GM19467 (cell line): ENCODE data around the gene OLFM3.

Experiments used
- ATAC-seq: cut with Tn5 transposase; IDR thresholded peaks from one replicate; pipeline ENCODE4 v1.9.1; 2021; ENCODE audit warnings: mild to moderate bottlenecking, moderate library complexity; ENCODE audit not compliant: unreplicated experiment

OLFM3 gene

GRCh38 chr1:101953623-101954022 lies 43.1 kb downstream of the OLFM3 start:
- ATAC-seq, result no peak

GRCh38 chr1:101945884-101946283 lies 50.8 kb downstream of the OLFM3 start:
- no peak for ATAC-seq

GRCh38 chr1:101943237-101943636 lies 53.5 kb downstream of the OLFM3 start:
- ATAC-seq, result no peak

- ATAC-seq, result no peak
Observed at GRCh38 chr1:101942516-101943193, 54.1 kb downstream of the OLFM3 start.

GRCh38 chr1:101938681-101939080 lies 58.0 kb downstream of the OLFM3 start:
- ATAC-seq, result no peak

GRCh38 chr1:101929343-101929742 lies 67.4 kb downstream of the OLFM3 start:
- no peak for ATAC-seq

GRCh38 chr1:101928829-101929228 lies 67.9 kb downstream of the OLFM3 start:
- no peak for ATAC-seq

GRCh38 chr1:101924700-101925099 lies 72.0 kb downstream of the OLFM3 start:
- no peak for ATAC-seq

- no peak for ATAC-seq
Observed at GRCh38 chr1:101920577-101920976, 76.1 kb downstream of the OLFM3 start.

- no peak for ATAC-seq
Observed at GRCh38 chr1:101918277-101918676, 78.4 kb downstream of the OLFM3 start.

GRCh38 chr1:101915597-101915996 lies 81.1 kb downstream of the OLFM3 start:
- ATAC-seq, result no peak

- no peak for ATAC-seq
Observed at GRCh38 chr1:101914473-101915242, 82.1 kb downstream of the OLFM3 start.

- ATAC-seq, result no peak
Observed at GRCh38 chr1:101911894-101912293, 84.8 kb downstream of the OLFM3 start.

- no peak for ATAC-seq
Observed at GRCh38 chr1:101908980-101909379, 87.7 kb downstream of the OLFM3 start.

- no peak for ATAC-seq
Observed at GRCh38 chr1:101907264-101907663, 89.5 kb downstream of the OLFM3 start.

GRCh38 chr1:101905283-101905835 lies 91.4 kb downstream of the OLFM3 start:
- no peak for ATAC-seq

- no peak for ATAC-seq
Observed at GRCh38 chr1:101902199-101902598, 94.5 kb downstream of the OLFM3 start.

- no peak for ATAC-seq
Observed at GRCh38 chr1:101898137-101898536, 98.6 kb downstream of the OLFM3 start.

GRCh38 chr1:101884621-101885020 lies 112.1 kb downstream of the OLFM3 start:
- no peak for ATAC-seq

GRCh38 chr1:101875891-101876290 lies 120.8 kb downstream of the OLFM3 start:
- no peak for ATAC-seq

- ATAC-seq, result no peak
Observed at GRCh38 chr1:101873672-101874071, 123.1 kb downstream of the OLFM3 start.

- no peak for ATAC-seq
Observed at GRCh38 chr1:101859941-101860340, 136.8 kb downstream of the OLFM3 start.
